Measurements from ENCODE around the gene ADK. TPM values are rescaled to one million over a fixed set of nuclear protein-coding genes. Genes with fewer than 3 reads are reported as not detected.

The ADK gene
- total and polyA plus RNA-seq, 2 donors (not counting 1 experiment from before 2014, with no cell fraction given), result 25.3 to 47.8 TPM

GRCh38 chr10:74738052-74738451 lies 587.0 kb downstream of the ADK start:
- Histone ChIP-seq H3K79me2 (ENCODE audit: control insufficient read depth, insufficient read depth, low read length) (no peaks in the 10 kb centered on the region), H3K4me2 (ENCODE audit: extremely low read depth, insufficient read depth, low read length) (no peak overlapping the region), H3K27ac (ENCODE audit: insufficient read depth, low read length) (no peak overlapping the region), H3K4me1 (ENCODE audit: control insufficient read depth, extremely low read depth, insufficient read depth, low read length) (no peaks in the 10 kb centered on the region), H3K36me3 (ENCODE audit: control insufficient read depth, insufficient read depth, low read length) (no peaks in the 10 kb centered on the region), H3K9ac (ENCODE audit: insufficient read depth, low read length) (no peak overlapping the region), H3K9me3 (ENCODE audit: control insufficient read depth, insufficient read depth, low read depth, low read length) (no peaks in the 10 kb centered on the region), H2AFZ (ENCODE audit: low read length) (no peak overlapping the region), H3K27me3 (ENCODE audit: control insufficient read depth, insufficient read depth, low read length) (no peaks in the 10 kb centered on the region), H3K4me3 (replicated peaks in 1 of 4; ENCODE audit: control extremely low read depth in 1 of 4, insufficient read depth in 1 of 4, low read depth in 3 of 4, low read length in 4 of 4) (no peak overlapping the region), H4K20me1 (ENCODE audit: control insufficient read depth, extremely low read depth, insufficient read depth, low read length) (no peaks in the 10 kb centered on the region)
- TF ChIP-seq, protein P1, sequence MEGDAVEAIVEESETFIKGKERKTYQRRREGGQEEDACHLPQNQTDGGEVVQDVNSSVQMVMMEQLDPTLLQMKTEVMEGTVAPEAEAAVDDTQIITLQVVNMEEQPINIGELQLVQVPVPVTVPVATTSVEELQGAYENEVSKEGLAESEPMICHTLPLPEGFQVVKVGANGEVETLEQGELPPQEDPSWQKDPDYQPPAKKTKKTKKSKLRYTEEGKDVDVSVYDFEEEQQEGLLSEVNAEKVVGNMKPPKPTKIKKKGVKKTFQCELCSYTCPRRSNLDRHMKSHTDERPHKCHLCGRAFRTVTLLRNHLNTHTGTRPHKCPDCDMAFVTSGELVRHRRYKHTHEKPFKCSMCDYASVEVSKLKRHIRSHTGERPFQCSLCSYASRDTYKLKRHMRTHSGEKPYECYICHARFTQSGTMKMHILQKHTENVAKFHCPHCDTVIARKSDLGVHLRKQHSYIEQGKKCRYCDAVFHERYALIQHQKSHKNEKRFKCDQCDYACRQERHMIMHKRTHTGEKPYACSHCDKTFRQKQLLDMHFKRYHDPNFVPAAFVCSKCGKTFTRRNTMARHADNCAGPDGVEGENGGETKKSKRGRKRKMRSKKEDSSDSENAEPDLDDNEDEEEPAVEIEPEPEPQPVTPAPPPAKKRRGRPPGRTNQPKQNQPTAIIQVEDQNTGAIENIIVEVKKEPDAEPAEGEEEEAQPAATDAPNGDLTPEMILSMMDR (conservative IDR thresholded peaks at IDR 0.05 in 1 of 2, IDR thresholded peaks at IDR 0.05 in 1 of 2; ENCODE audit: low read depth in 1 of 2, low read length in 2 of 2), result no peak
- no peak for TF ChIP-seq EZH2 (IDR thresholded peaks at IDR 0.05; ENCODE audit: low read length, missing control alignments)
- peak in 1 of 2 donors; percentile 27 for DNase-seq (ENCODE audit: low read depth in 2 of 2)

GRCh38 chr10:74738542-74738941 lies 587.5 kb downstream of the ADK start:
- Histone ChIP-seq H3K9me3 (ENCODE audit: control insufficient read depth, insufficient read depth, low read depth, low read length) (no peaks in the 10 kb centered on the region), H3K27me3 (ENCODE audit: control insufficient read depth, insufficient read depth, low read length) (no peaks in the 10 kb centered on the region), H3K27ac (ENCODE audit: insufficient read depth, low read length) (no peak overlapping the region), H3K9ac (ENCODE audit: insufficient read depth, low read length) (no peak overlapping the region), H3K4me3 (replicated peaks in 1 of 4; ENCODE audit: control extremely low read depth in 1 of 4, insufficient read depth in 1 of 4, low read depth in 3 of 4, low read length in 4 of 4) (no peak overlapping the region), H3K79me2 (ENCODE audit: control insufficient read depth, insufficient read depth, low read length) (no peaks in the 10 kb centered on the region), H3K4me1 (ENCODE audit: control insufficient read depth, extremely low read depth, insufficient read depth, low read length) (no peaks in the 10 kb centered on the region), H4K20me1 (ENCODE audit: control insufficient read depth, extremely low read depth, insufficient read depth, low read length) (no peaks in the 10 kb centered on the region), H3K4me2 (ENCODE audit: extremely low read depth, insufficient read depth, low read length) (no peak overlapping the region), H2AFZ (ENCODE audit: low read length) (no peak overlapping the region), H3K36me3 (ENCODE audit: control insufficient read depth, insufficient read depth, low read length) (no peaks in the 10 kb centered on the region)
- DNase-seq (ENCODE audit: low read depth in 2 of 2), result no peak
- TF ChIP-seq EZH2 (IDR thresholded peaks at IDR 0.05; ENCODE audit: low read length, missing control alignments), result no peak
- TF ChIP-seq, protein P1 (conservative IDR thresholded peaks at IDR 0.05 in 1 of 2, IDR thresholded peaks at IDR 0.05 in 1 of 2; ENCODE audit: low read depth in 1 of 2, low read length in 2 of 2), result no peak

DNA sequence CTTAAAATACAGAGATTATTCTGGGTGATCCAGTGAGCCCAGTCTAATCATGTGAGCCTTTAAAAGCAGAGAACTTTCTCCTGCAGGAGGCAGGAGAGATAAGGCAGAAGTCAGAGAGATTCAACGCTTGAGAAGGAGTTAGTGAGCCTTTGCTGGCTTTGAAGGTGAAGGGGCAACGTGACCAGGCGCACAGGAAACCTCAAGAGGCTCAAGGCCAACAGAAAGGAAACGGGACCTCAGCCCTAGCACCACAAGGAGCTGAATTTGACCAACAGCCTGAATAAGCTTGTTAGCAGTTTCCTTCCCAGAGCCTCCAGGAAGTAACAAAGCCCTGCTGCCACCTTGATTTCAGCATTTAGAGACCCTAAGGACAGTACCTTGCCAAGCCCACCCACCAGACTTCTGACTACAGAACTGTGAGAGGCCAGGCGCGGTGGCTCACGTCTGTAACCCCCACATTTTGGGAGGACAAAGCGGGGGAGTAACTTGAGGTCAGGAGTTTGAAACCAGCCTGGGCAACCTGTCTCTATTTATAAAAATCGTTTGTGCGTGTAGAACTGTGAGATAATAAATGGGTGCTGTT lies 588.1 kb downstream of the ADK start:
- no peak overlapping the region for H3K9ac ChIP-seq (ENCODE audit: insufficient read depth, low read length)
- no peaks in the 10 kb centered on the region for H3K36me3 ChIP-seq (ENCODE audit: control insufficient read depth, insufficient read depth, low read length)

More for the DNA sequence above, 588.1 kb downstream of the ADK start:
- Histone ChIP-seq H2AFZ (ENCODE audit: low read length) (no peak overlapping the region), H4K20me1 (ENCODE audit: control insufficient read depth, extremely low read depth, insufficient read depth, low read length) (no peaks in the 10 kb centered on the region), H3K4me1 (ENCODE audit: control insufficient read depth, extremely low read depth, insufficient read depth, low read length) (no peaks in the 10 kb centered on the region), H3K27me3 (ENCODE audit: control insufficient read depth, insufficient read depth, low read length) (no peaks in the 10 kb centered on the region), H3K27ac (ENCODE audit: insufficient read depth, low read length) (no peak overlapping the region), H3K4me3 (replicated peaks in 1 of 4; ENCODE audit: control extremely low read depth in 1 of 4, insufficient read depth in 1 of 4, low read depth in 3 of 4, low read length in 4 of 4) (no peak overlapping the region), H3K79me2 (ENCODE audit: control insufficient read depth, insufficient read depth, low read length) (no peaks in the 10 kb centered on the region), H3K4me2 (ENCODE audit: extremely low read depth, insufficient read depth, low read length) (no peak overlapping the region), H3K9me3 (ENCODE audit: control insufficient read depth, insufficient read depth, low read depth, low read length) (no peaks in the 10 kb centered on the region)
- DNase-seq (ENCODE audit: low read depth in 2 of 2), result peak; percentile 3 to 21
- TF ChIP-seq EZH2 (IDR thresholded peaks at IDR 0.05; ENCODE audit: low read length, missing control alignments), result no peak
- TF ChIP-seq, protein P1 (conservative IDR thresholded peaks at IDR 0.05 in 1 of 2, IDR thresholded peaks at IDR 0.05 in 1 of 2; ENCODE audit: low read depth in 1 of 2, low read length in 2 of 2), result peak; percentile 22 to 27

Data from fibroblast of lung (primary cell).